GM18873 (cell line): ENCODE measurements around the gene ADARB1.

ENCODE experiments used
- ATAC-seq: cut with Tn5 transposase; IDR thresholded peaks from one replicate; pipeline ENCODE4 v1.9.1; 2021; ENCODE audit warnings: mild to moderate bottlenecking, moderate library complexity, moderate number of reproducible peaks; ENCODE audit not compliant: unreplicated experiment, low FRiP score

ADARB1 gene

DNA sequence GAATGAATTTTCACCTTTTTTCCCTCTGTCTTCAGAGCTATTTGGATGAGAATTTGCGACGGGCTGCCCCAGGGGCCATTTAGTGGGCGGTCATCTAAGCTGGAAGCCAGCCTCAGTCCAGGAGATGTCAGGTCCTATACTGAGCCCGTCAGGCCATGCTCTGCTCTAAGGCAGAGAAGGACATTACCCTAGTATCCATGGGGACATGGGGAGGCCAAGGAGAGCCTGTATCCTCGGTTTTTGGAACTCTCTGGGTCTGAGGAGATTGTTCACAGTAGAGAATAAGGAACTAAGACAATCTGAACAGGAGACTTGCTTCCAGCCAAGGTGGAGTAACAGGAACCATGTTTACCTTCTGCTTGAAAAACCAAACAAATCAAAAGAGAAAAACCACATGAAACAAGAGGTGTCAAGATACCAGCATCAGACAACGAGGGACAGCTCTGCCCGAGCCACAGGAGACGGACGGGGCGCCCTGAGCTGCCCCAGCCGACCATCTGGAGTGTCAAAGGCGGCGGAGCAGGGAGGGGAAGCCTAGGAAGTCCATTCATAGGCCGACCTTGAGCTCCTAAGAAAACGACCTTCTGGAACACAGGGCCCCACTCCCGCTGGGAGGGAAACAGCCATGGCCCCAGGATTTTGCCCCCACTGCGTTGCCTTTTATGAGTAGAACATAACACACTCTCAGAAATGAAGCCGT, 20.0 kb upstream of the ADARB1 start:
- ATAC-seq: no peak

DNA sequence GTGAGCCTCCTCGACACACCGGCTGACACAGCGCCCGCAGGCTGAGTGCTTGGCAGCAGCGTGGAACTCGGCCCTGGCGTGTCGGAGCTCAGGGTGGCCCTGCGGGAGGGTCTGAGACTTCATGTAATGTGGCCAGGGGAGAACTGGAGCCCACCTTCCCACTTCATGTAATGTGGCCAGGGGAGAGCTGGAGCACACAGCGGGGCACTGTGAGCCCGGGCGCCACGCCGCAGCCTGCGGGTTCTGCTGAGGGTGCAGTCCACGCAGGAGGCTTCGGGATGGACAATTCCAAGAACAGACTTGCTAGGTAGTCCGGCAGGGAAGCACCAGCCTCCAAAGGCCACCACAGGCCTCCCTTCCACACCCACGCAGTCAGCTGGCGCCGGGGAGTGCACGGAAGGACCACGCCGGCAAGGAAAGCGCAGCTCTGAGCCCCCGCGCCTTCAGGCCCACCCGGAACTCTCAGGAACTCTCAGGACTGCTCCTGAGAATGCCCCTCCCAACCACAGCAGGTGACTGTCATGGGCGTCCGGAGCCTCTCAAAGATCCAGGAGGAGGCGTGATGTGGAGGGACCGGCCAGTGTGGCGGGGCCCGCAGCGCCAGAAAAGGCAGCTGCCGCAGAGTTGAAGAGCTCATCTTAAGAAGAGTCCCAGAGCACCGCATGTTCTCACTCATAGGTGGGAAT, 19.3 kb upstream of the ADARB1 start:
- ATAC-seq: no peak

DNA sequence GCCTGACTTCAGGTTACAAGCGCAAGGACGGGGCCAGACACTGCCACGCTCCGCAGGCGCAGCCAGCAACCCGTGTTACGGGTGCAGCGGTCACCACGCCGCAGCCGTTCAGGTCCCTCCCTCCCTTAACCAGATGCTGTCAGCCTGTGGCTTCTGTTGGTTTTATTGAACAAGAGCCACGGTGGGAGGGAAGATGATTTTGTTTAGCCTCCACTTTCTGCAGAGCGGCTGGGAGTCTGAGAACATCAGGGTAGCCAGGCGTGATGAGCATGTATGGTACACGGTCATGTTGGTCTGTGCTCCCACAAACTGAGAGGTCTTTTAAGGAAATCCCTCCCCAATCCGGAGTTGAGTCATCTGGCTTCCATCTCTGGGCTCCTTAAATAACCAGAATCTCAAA, 18.5 kb upstream of the ADARB1 start:
- ATAC-seq: no peak

DNA sequence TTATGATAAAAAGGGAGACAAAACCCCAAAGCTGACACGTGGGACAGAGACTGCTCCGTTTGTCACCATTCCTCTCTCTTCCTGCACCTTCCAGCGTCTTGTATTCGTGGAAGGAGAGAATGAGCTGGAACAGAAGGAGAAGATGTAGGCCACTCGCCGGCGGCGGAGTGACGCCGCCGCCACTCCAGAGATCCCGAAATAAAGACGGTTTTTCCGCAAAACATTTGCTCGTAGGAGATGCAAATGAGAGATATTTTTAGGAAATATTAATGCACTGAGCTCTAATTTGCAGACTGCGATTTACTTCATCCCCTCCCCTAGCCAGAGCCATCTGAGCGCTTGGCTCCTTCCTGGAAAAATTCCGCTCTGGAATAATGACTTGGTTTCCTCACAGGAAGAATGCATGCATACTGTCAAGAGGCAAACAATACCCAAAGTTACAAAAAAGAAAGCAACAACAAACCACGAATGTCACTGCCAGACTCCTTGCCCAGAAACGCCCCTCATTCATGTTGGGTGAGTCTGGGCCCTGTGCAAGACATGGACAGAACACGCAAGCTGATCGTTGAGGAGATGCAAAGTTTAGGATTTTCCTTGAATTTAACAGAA, 18.0 kb upstream of the ADARB1 start:
- no peak for ATAC-seq

DNA sequence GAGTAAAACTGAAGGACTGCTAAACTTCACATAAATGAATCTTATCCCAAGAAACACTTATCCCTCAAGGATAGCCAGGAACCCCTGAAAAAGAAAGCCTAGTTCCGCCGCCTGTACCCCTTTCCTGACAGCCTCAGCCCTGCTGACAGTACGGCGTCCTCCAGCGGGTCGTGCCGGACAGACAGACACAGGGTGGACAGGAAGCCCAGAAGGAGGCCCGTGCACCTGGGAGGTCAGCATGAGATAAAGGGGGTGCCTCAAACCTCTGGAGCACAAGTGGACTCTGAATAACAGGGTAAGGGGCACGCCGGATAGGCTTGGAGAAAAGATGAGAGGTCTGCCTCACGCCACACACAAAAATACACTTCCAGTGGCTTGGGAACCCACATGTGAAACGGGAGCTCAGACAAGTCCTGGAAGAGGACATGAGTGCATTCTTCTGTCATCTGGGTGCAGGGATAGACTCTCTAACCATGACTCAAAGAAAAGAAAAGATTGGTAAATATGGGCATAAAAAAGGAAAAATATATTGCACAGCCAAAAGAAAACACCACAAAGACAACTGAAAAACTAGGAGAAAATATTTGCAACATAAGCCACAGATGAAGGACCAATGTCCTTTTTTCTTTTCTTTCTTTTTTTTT, 17.3 kb upstream of the ADARB1 start:
- ATAC-seq: no peak

DNA sequence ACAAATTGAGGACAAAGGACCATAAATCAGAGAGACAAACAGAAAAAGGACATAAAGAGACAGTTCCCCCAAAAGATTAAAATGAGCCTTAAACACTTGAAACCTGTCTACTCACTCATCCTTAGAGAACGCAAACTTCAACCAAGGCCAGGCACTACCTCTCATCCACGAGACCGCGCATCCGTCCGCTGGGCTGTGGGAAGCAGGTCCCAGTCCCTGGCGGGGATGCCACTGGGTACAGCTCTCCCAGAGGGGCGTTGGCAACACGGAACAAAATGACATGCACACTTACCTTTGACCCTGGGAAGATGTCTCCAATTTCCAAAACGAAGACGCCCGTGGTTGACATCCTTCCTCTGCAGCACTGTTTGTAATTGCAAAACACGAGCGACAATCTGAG, 16.5 kb upstream of the ADARB1 start:
- no peak for ATAC-seq

DNA sequence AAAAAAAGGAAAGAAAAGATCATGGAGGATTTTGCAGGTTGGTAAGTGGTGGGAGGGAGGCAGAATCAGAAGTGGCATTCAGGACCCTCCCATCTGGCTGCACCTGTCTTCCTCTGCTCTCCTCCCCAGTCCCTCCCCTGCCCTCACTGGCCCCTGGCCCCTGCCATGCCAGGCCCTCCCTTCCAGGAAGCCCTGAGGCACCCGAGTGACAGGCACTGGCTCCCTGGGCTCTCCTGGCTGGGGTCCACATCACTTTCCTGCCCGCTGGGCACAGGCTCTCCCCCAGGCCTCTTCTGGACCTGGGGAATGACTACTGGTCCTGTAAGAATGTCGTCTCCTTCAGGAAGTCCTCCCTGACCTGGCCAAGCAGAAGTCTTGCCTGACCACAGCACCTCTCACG, 15.3 kb upstream of the ADARB1 start:
- no peak for ATAC-seq

DNA sequence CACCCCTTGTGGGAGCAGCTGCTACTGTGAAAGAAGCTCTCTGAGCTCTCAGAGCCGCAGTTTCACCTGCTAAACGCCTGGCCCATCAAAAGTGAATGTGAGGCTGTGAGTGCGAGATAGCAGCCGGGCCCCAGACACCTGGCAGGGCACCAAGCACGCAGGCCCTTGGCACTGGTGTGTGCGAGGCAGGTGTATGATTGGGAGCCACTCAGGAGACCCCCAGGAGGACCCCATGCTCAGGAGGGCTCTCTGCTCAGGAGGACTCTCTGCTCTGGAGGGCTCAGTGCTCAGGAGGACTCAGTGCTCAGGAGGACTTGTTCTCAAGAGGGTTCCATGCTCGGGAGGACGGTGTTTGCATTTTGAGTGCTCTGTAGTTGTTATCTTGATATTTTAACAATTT, 14.3 kb upstream of the ADARB1 start:
- no peak for ATAC-seq

DNA sequence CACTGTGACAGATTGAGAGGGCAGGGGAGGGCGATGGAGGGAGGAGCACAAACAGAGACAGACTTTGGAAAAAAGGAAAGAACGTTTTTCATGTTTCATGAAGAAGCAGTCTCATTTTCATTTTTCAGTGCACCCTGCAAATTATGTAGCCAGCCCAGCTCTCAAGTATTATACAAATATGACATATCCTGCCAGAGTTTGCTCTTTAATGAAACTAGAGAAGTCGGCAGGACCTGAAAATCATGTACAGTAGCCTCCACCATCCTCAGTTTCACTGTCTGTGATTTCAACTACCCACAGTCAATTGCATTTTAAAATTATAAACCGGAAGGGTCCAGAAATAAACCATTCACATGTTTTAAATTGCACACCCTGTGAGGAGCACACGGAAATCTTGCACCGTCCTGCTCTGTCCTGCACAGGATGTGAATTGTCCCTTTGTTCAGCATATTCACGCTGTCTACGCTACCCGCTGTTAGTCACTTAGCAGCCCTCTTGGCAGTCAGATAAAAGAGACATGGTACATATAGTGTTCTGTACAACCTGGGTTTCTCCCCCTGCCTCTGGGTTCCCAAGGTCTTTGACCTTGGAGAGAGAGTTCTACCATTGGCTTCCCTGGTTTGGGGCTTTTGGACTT, 13.6 kb upstream of the ADARB1 start:
- no peak for ATAC-seq

DNA sequence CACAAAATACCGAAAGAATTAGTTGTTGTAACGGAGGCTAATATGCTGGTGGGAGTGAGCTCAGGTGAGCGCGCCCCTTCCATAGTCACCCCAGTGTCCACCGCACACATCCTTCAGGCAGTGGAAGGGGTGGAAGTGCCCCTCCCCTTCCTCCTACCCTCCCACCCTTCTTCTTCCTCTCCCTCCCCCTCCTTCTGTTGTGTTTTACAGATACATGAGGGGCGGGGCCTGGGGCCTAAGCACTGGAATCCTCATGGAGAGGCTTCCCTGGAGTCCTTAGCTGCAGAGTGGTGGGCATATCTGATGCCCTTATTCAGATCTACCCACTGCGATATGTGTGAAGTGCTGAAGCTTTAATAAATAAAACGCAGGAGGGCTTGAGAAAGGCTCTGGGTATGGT, 10.3 kb upstream of the ADARB1 start:
- no peak for ATAC-seq

DNA sequence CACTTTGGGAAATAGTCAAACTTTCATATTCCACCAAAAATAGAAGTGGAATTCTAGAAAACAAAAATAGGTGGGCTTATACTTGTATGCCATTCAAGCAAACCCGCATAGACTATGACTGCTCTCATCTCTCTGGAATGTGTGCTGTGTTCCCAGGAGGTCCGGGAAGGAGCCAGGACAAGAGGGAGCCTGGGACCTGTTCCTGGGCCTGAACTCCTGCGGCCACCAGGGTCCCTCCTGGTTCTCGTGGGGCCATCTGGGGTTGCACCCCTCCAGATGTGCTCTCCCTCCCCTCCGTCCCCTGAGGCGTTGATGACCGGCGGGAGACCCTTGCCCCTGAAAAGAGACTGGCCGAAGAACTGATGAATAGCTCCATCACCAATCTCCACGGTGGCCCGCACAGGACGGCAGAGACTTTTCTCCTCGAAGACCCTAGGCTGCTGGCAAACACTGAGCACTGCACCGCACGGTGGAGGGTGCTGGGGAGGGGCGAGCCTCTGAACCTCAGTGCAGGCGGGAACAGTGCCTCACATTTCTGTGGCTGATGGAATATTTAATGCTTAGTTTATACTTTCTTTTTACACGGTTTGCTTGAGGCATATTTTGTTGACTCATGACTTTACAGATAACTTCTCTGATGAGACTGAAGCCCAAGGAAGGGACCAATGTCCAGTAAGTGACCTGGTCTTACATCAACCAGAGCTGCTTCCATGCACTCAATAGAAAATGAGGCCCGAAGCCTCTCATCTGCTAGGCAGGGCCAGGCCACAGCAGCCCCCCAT, 9.6 kb upstream of the ADARB1 start:
- ATAC-seq: no peak

DNA sequence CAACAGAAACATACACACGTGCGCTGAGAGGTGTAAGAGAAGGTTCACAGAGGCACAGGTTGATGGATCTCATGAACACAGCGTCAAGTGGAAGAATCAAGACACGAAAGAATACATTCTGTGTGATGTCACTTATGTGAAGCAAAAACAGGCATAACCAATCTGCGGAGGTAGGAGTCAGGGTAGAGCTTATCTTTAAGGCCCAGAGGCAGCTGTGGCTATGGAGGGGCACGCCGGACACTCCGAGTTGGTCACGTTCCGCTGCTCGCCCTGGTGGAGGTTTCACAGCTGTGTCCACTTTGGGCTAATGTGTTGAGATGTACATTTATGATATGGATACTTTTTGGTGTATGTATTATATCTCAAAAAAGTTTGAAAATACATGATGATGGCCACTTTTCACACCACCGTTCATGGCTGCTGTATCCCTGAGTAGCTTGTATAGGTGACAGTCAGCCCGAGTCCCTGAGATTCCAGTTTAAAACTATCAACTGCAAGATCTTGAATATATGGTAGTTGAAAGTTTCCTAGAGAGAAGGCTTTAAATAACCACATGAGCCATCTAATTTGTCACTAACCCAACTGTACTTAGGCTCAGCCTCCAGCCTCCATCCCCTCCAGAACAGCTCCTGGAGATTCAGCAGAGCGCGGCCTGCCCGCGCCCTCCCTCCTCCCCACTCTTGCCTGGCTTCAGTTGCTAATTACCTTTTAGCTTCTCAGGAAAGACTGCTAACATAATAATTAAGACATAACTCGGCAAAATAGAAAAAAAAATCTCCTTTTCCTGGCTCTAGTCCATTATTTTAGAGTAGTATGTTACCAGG, 6.7 kb upstream of the ADARB1 start:
- no peak for ATAC-seq

DNA sequence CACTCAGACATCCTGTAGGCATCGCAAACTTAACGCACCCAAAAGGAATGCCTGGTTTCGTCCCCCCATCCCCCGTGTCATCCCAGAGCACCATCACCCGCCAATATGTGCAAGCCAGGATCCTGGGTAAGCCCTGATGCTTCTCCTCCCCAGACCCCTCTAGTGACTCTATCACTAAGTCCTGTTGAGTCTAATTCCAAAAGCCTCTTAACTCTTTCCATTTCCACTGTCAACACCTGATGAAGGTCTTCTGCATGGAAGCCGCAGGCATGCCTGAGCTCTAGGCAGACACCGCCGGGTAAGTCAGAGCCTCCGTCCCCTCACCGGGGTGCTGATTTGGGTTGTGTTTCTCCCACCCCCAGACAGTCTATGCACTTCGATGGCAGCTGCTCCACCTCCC, 5.3 kb upstream of the ADARB1 start:
- ATAC-seq: no peak

DNA sequence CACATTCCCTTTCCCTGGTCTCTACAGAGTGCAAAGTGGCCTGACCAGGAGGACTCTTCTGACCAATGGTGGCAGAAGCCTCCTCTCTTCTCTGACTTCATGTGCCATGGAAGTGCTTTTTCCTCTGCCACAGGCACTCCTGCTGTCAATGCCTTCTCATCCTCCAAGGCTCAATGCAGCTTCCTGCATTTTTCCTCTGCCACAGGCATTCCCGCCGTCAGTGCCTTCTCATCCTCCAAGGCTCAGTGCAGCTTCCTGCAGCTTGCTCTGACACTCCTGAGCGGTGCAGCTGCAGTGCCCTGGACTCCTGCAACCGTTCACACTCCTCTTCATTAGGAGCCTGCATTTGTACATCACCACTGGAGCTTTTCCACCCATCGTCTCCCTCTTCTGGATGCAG, 4.7 kb upstream of the ADARB1 start:
- no peak for ATAC-seq

DNA sequence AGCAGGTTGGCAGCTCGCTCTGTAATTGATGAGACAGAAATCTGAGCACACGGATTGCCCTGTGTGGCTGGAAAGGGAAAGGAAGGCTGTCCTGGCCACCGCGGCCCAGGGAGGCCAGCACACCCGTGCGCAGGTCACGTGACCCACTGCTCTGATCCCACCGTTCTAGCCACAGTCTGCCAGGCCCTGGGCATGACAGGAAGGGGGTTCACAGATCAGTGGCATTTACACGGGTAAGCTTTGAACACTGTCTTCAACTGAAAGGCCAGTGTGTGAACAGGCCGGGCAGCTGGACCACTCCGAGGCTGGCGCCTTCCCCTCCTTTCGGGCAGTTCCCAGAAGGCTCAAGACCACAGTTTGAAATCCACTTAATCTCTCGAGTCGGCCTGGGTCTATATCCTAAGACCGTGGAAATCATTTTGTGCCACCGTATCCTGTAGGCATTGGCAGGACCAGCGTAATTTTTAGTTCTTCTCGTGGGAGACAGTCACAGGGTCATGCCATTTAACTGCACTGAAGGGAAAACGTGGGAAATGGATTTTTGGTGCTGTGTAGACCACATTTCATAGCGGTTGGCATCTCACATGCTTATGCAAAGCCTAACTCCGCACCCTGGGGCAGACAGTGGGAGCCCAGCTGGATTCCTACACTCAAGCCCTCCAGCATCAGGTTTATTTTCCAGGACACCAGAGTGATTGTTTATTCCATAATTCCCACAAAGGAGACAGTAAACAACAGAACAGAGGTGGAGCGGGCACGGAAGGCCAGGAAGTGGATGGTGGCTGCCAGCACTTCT, 3.1 kb upstream of the ADARB1 start:
- ATAC-seq: no peak

DNA sequence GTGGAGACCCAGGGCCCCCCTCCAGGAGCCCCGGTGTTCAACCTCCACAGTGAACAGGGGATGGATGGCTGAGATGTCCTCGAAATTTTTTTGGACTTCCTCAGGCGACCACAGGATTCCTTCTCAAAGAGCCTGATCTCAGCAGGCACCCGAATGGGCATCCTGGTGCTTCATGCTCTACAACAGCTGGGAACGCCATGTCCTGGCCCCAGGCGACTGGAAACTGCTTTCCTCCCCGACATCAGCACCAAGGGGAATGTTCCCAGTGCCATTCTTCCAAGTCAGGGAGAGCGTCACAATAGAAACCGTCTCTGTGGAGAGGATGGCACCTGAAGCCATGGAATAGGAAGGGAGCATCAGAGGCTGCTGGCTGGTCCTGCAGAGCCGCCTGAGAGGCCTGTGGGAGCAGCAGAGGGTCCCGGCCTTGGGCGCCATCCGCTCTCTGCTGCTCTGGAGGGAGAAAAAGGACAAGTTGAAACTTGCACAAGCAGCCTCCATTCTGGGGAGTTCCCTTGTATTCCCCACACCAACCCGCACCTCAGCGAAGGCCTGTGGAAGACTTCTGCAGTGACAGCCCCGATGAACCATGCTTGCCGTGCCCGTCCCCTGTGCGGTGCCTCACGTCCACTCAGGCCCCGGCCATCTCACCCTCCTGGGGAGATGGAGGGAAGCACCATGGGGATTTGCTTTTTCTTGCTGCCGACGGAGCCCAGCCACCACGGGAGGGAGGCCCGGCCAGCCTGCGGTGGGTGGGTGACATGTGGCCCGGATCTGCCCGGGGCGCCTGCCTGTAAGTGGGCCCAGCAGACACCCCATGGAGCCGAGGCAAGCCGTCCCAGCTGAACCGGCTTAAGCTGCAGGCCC, 2.3 kb upstream of the ADARB1 start:
- ATAC-seq: no peak

DNA sequence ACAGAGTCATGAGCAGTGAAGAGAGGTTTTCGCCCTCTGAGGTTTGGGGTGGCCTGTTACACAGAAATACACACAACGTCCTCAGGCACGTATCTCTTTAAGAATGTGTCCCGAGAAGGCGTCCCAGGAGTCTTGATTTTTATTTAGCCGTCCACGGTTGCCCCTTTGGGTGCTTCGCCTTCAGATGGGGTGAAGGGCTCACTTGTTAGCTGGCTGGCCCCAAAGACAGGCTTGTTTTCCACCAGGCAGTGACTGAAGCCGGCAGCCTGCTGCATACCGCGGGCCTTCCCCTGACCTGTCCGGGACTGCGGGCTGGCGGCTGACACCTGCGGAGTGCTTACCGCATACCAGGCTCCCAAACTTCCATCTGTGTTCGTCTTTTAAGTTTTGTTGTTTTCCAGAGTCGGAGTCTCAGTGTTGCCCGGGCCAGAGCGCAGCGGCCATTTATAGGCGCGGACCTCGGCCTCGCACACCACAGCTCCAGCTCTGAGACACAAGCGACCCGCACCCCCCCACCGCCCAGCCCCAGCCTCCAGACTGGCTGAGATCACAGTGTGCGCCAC, 1.6 kb upstream of the ADARB1 start:
- no peak for ATAC-seq
